ENCODE results near the gene CRISP1.
"Not testable (repeated sequence)": the region's sequence is repeated elsewhere in the genome, so short reads cannot be mapped to it uniquely, and the experiment has no call there.

The CRISP1 gene

DNA sequence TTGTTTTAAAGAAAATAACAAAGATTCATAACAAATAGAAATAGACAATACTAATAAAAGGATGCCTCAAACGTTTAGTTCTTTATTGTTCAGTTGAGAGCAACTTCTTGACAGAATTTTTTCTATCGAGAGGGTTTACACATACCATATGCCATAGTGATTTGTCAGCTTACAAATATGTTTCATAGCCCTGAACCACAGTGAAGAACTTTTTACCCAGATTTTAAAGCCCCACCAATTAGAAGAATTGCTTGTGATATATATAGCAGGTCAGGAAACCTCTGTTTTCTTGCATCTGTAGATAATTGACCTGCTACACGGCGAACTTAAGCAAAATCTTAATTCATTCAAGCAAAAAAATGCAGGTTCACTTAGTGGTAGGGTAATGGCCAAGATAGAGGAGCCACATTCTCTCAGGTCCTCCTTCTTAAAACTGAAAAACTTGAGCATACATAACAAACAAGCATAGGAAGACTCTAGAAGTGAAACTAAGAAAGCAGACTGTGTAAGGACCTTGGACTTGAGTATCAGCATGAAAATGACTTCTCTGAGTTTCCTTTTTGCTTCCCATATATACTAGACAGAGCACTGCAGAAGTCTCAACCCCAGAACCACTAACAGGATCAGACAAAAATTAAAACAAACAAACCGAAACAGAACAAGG lies 39.5 kb downstream of the CRISP1 start:
- no peak for DNase-seq (ENCODE audit: extremely low read depth, low read depth)
- H3K4me3 ChIP-seq (replicated peaks; ENCODE audit: low read depth, low read length): no peak overlapping the region

DNA sequence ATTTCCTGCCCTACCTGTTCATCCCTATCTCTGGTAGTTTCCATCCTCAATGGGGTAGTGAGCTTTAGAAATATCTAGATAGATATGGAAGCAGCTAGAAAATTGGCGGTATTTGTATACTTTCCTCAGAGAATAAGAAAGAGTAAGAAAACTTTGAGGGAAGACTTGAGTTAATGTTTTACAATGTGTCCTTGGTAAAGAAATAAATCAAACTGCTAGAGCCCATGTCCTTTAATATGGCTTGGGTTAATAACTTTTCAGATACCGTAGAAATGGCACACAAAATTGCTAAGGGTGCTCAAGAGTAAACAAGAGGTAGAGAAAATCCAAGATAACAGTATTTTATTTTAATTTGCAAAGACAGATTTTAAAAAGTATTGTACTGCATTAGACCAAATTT lies 51.2 kb downstream of the CRISP1 start:
- no peak for DNase-seq (ENCODE audit: extremely low read depth, low read depth)
- H3K4me3 ChIP-seq (replicated peaks; ENCODE audit: low read depth, low read length): no peak overlapping the region
- TF ChIP-seq, protein P1, sequence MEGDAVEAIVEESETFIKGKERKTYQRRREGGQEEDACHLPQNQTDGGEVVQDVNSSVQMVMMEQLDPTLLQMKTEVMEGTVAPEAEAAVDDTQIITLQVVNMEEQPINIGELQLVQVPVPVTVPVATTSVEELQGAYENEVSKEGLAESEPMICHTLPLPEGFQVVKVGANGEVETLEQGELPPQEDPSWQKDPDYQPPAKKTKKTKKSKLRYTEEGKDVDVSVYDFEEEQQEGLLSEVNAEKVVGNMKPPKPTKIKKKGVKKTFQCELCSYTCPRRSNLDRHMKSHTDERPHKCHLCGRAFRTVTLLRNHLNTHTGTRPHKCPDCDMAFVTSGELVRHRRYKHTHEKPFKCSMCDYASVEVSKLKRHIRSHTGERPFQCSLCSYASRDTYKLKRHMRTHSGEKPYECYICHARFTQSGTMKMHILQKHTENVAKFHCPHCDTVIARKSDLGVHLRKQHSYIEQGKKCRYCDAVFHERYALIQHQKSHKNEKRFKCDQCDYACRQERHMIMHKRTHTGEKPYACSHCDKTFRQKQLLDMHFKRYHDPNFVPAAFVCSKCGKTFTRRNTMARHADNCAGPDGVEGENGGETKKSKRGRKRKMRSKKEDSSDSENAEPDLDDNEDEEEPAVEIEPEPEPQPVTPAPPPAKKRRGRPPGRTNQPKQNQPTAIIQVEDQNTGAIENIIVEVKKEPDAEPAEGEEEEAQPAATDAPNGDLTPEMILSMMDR (IDR thresholded peaks at IDR 0.05; ENCODE audit: low read depth, low read length, missing control alignments): no peak

More for the DNA sequence above, 39.5 kb downstream of the CRISP1 start:
- TF ChIP-seq, protein P1 (IDR thresholded peaks at IDR 0.05; ENCODE audit: low read depth, low read length, missing control alignments): no peak

DNA sequence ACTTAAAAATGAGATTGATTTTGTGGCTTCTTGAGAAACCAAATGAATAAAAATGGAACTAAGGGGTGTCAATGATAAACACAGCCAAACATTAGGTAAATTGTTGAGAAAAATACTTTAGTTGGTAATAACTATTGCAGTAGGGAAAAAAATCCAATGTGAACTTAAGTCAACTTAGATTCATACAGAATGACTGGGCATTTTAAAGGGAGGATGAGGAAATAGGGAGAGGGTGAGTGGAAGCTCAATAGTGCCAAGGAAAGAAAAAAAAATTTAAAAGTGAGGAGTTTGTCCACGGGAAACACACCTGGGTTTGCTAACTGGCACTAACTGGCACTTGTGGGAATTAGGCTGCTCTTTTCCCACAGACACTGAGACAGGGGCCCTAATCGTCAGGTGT lies 53.1 kb downstream of the CRISP1 start:
- no peak for DNase-seq (ENCODE audit: extremely low read depth, low read depth)
- TF ChIP-seq, protein P1 (IDR thresholded peaks at IDR 0.05; ENCODE audit: low read depth, low read length, missing control alignments): no peak
- H3K4me3 ChIP-seq (replicated peaks; ENCODE audit: low read depth, low read length): no peak overlapping the region

DNA sequence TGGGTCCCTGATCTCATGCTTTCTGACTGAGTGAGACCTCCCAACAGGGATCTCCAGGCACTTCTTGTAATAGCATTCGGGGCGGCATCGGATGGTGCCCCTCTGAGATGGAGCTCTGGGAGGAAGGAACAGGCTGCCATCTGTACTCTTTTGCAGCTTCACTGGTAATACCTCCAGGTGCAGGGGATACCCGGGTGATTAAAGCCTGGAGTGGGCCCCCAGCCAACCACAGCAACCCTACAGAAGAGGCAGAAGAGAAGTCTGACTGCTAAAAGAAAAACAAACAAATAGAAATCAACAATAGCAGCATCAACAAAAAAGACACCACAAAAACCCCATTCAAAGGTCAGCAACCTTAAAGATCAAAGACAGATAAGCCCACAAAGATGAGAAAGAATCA lies 60.2 kb downstream of the CRISP1 start:
- TF ChIP-seq, protein P1 (IDR thresholded peaks at IDR 0.05; ENCODE audit: low read depth, low read length, missing control alignments): no peak
- DNase-seq (ENCODE audit: extremely low read depth, low read depth): no peak
- H3K4me3 ChIP-seq (replicated peaks; ENCODE audit: low read depth, low read length): no peak overlapping the region

DNA sequence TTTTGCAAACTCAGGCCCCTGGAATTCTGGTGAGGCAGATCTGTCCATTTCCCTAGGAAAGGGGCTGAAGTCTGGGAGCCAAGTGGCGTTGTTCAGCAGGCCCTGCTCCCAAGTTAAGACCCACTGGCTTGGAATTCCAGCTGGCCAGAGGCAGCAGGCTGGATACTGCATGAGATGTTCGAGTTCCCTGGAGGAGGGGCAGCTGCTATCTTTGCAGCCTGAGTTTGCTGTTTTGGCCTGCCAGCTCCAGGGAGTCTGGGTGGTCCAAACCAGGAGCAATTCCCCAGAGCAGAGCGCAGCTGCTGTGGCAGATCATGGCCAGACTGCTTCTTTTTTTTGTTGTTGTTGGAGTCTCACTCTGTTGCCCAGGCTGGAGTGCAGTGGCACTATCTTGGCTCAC lies 61.1 kb downstream of the CRISP1 start:
- TF ChIP-seq, protein P1 (IDR thresholded peaks at IDR 0.05; ENCODE audit: low read depth, low read length, missing control alignments): no peak

DNA sequence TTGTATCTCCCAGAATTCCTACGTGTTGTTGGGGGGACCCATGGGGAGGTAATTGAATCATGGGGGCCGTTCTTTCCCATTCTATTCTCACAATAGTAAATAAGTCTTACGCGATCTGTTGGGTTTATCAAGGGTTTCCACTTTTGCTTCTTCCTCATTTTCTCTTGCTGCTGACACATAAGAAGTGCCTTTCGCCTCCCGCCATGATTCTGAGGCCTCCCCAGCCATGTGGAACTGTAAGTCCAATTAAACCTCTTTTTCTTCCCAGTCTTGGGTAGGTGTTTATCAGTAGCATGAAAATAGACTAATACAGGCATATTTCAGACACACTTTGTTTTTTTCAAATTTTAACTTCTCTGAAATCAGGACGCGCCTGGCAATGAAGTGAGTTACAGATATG lies 64.8 kb downstream of the CRISP1 start:
- no peak for DNase-seq (ENCODE audit: extremely low read depth, low read depth)
- TF ChIP-seq, protein P1 (IDR thresholded peaks at IDR 0.05; ENCODE audit: low read depth, low read length, missing control alignments): no peak
- no peak overlapping the region for H3K4me3 ChIP-seq (replicated peaks; ENCODE audit: low read depth, low read length)

More for the DNA sequence above, 61.1 kb downstream of the CRISP1 start:
- no peak for DNase-seq (ENCODE audit: extremely low read depth, low read depth)
- no peak overlapping the region for H3K4me3 ChIP-seq (replicated peaks; ENCODE audit: low read depth, low read length)

DNA sequence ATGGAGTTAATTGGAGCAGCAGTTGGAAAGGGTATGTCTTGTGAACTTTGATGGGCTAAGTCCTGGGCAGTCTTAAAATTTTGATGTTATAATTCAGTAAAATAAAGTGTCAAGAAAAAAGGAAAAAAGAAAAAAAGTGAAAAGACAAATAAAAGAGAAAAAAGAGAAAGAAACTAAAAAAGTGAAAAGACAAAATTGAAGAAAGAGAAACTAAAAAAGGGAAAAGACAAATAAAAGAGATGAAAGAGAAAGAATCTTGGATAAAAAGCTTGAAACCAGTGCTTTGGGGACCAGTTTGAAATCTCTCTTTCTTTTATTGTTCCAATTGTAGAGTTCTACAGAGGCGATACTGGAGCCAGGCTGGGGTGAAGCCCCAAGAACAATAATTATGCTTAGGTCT lies 67.2 kb downstream of the CRISP1 start:
- no peak for DNase-seq (ENCODE audit: extremely low read depth, low read depth)
- TF ChIP-seq, protein P1 (IDR thresholded peaks at IDR 0.05; ENCODE audit: low read depth, low read length, missing control alignments): no peak
- no peak overlapping the region for H3K4me3 ChIP-seq (replicated peaks; ENCODE audit: low read depth, low read length)

DNA sequence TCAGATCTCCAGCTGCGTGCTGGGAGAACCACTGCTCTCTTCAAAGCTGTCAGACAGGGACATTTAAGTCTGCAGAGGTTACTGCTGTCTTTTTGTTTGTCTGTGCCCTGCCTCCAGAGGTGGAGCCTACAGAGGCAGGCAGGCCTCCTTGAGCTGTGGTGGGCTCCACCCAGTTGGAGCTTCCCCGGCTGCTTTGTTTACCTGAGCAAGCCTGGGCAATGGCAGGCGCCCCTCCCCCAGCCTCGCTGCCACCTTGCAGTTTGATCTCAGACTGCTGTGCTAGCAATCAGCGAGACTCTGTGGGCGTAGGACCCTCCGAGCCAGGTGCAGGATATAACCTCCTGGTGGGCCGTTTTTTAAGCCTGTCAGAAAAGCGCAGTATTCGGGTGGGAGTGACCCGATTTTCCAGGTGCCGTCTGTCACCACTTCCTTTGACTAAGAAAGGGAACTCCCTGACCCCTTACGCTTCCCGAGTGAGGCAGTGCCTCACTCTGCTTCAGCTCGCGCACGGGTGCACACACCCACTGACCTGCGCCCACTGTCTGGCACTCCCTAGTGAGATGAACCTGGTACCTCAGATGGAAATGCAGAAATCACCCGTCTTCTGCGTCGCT lies 69.4 kb downstream of the CRISP1 start:
- not testable (repeated sequence) for H3K4me3 ChIP-seq (replicated peaks; ENCODE audit: low read depth, low read length); DNase-seq (ENCODE audit: extremely low read depth, low read depth)

Measured in HFF-Myc (cell line).